GM23338 (cell line): ENCODE results near the gene XPR1. TPM values are rescaled to one million over a fixed set of nuclear protein-coding genes. Genes with fewer than 3 reads are reported as not detected.

Experiments used
- ATAC-seq: fragments of 200-7000 bp; cut with Tn5 transposase; 3 replicates; pipeline ENCODE4 v1.9.1; 2020
- DNase-seq: peaks from one replicate; pipeline ENCODE4 v3.0.0-alpha.2; 2015; ENCODE audit warnings: low spot score
- H2AFZ ChIP-seq: fragments of 200-600 bp; sonication (generic); 2 replicates; pipeline ENCODE4 v1.8.0; 2016; ENCODE audit warnings: antibody characterized with exemption, mild to moderate bottlenecking, moderate library complexity
- H3F3A ChIP-seq: fragments of 200-600 bp; sonication (generic); replicated peaks from 2 replicates; pipeline ENCODE4 v1.8.0; 2017; ENCODE audit warnings: antibody characterized with exemption, mixed run types, low read depth
- H3K27ac ChIP-seq: fragments of 200-600 bp; sonication (generic); 2 replicates; pipeline ENCODE4 v1.6.1; 2016; ENCODE audit warnings: low read depth
- H3K27me3 ChIP-seq: fragments of 200-600 bp; sonication (generic); 2 replicates; pipeline ENCODE4 v1.8.0; 2016; ENCODE audit warnings: mild to moderate bottlenecking, mixed run types, moderate library complexity; ENCODE audit not compliant: insufficient read depth
- H3K36me3 ChIP-seq: fragments of 200-600 bp; sonication (generic); 2 replicates; pipeline ENCODE4 v1.8.0; 2016; ENCODE audit warnings: mild to moderate bottlenecking; ENCODE audit not compliant: insufficient read depth
- H3K4me1 ChIP-seq: fragments of 200-600 bp; sonication (generic); 2 replicates; pipeline ENCODE4 v1.8.0; 2016; ENCODE audit warnings: mild to moderate bottlenecking, moderate library complexity; ENCODE audit not compliant: insufficient read depth
- H3K4me2 ChIP-seq: fragments of 200-600 bp; sonication (generic); 2 replicates; pipeline ENCODE4 v1.7.1; 2017; ENCODE audit warnings: mixed run types
- H3K4me3 ChIP-seq: fragments of 200-600 bp; sonication (generic); 2 replicates; pipeline ENCODE4 v1.6.1; 2016; ENCODE audit warnings: mixed run types
- H3K79me2 ChIP-seq: fragments of 200-600 bp; sonication (generic); replicated peaks from 2 replicates; pipeline ENCODE4 v1.8.0; 2017; ENCODE audit warnings: mild to moderate bottlenecking; ENCODE audit not compliant: insufficient read depth
- H3K9me2 ChIP-seq: fragments of 200-600 bp; sonication (generic); 2 replicates; pipeline ENCODE4 v1.8.0; 2017; ENCODE audit not compliant: insufficient read depth
- H4K20me1 ChIP-seq: fragments of 200-600 bp; sonication (generic); replicated peaks from 2 replicates; pipeline ENCODE4 v1.8.0; 2017; ENCODE audit warnings: mild to moderate bottlenecking; ENCODE audit not compliant: insufficient read depth
- H3K27ac Mint-ChIP-seq: 2 replicates; pipeline ENCODE4 v1.8.0; 2020; ENCODE audit warnings: inconsistent platforms, mild to moderate bottlenecking, moderate library complexity, mixed read lengths
- H3K27me3 Mint-ChIP-seq: 3 replicates; pipeline ENCODE4 v1.8.0; 2022; ENCODE audit warnings: low read depth, mild to moderate bottlenecking, moderate library complexity, mixed read lengths, inconsistent platforms; ENCODE audit not compliant: insufficient read depth, poor library complexity
- H3K36me3 Mint-ChIP-seq: 3 replicates; pipeline ENCODE4 v1.8.0; 2021; ENCODE audit warnings: low read depth, mild to moderate bottlenecking, inconsistent platforms, moderate library complexity, mixed read lengths
- H3K4me1 Mint-ChIP-seq: 3 replicates; pipeline ENCODE4 v1.8.0; 2020; ENCODE audit warnings: mild to moderate bottlenecking, inconsistent platforms, mixed read lengths
- H3K4me3 Mint-ChIP-seq: 3 replicates; pipeline ENCODE4 v1.8.0; 2021; ENCODE audit warnings: moderate library complexity, mild to moderate bottlenecking, inconsistent platforms, mixed read lengths
- H3K9me3 Mint-ChIP-seq: 3 replicates; pipeline ENCODE4 v1.8.0; 2020; ENCODE audit warnings: moderate library complexity, mild to moderate bottlenecking, inconsistent platforms, mixed read lengths
- CREB1 ChIP-seq: fragments of 250-450 bp; sonication (Bioruptor Pico); IDR thresholded peaks from 2 replicates; pipeline ENCODE4 v1.5.0; 2020; ENCODE audit warnings: low read depth, mild to moderate bottlenecking, moderate library complexity
- EZH2 ChIP-seq: fragments of 200-600 bp; sonication (generic); IDR thresholded peaks from one replicate; pipeline ENCODE4 v1.8.0; 2017; ENCODE audit warnings: antibody characterized with exemption, mild to moderate bottlenecking, low read depth; ENCODE audit not compliant: unreplicated experiment
- EZH2phosphoT487 ChIP-seq: fragments of 200-600 bp; sonication (generic); IDR thresholded peaks from one replicate; pipeline ENCODE4 v1.8.1; 2018; ENCODE audit warnings: antibody characterized with exemption; ENCODE audit not compliant: unreplicated experiment
- NANOG ChIP-seq: IDR thresholded peaks from 2 replicates; pipeline ENCODE4 v1.6.1; 2016; ENCODE audit warnings: antibody characterized with exemption, borderline replicate concordance
- POLR2AphosphoS5 ChIP-seq: IDR thresholded peaks from 2 replicates; pipeline ENCODE4 v1.6.1; 2016; ENCODE audit warnings: antibody characterized with exemption, low read depth
- STAT1 ChIP-seq: IDR thresholded peaks from one replicate; pipeline ENCODE4 v1.6.1; 2016; ENCODE audit warnings: antibody characterized with exemption; ENCODE audit not compliant: unreplicated experiment
- ZNF114 ChIP-seq: fragments of 250-450 bp; sonication (Bioruptor Pico); IDR thresholded peaks from 2 replicates; pipeline ENCODE4 v1.5.0; 2020; ENCODE audit warnings: mild to moderate bottlenecking, moderate library complexity
- ZNF331 ChIP-seq: fragments of 250-450 bp; sonication (Bioruptor Pico); IDR thresholded peaks from 2 replicates; pipeline ENCODE4 v1.5.0; 2020; ENCODE audit warnings: low read depth, mild to moderate bottlenecking, moderate library complexity
- polyA plus RNA-seq: library from polyadenylated mRNA; unstranded; fragments of >200 nt; fragmentation: Nextera tagmentation; extraction: Ambion mirVana; gene quantifications from 2 replicates; pipeline ENCODE4 v1.2.1, GENCODE V29; 2016
- total RNA-seq: library from RNA; depleted of rRNA; stranded (reverse); fragments of >200 nt; shearing (Covaris generic); gene quantifications from 2 replicates; pipeline ENCODE4 v1.2.3, GENCODE V29; 2014
- TF ChIP-seq, protein P1 (sequence below), 2 experiments: fragments of 200-600 bp in 1 of 2; sonication (generic) in 1 of 2; conservative IDR thresholded peaks; 2 replicates each; pipeline versions ENCODE4 v1.5.1 to v1.6.1; 2016 to 2017; ENCODE audit warnings: antibody characterized with exemption in 2 of 2, low read depth in 2 of 2, mild to moderate bottlenecking in 2 of 2, moderate library complexity in 1 of 2

The XPR1 gene
- total and polyA plus RNA-seq, 2 experiments from 2014 or later: 9.3 to 38.1 TPM

- no peaks in the 10 kb centered on the region for H3K36me3 ChIP-seq
- H3F3A ChIP-seq: no peaks in the 10 kb centered on the region
- Mint-ChIP-seq H3K27me3 (peaks cover 3% of the 10 kb centered on the region), H3K27ac (no peak overlapping the region), H3K4me1 (no peaks in the 10 kb centered on the region), H3K36me3 (no peaks in the 10 kb centered on the region), H3K4me3 (no peak overlapping the region), H3K9me3 (no peaks in the 10 kb centered on the region)
- H3K4me3 ChIP-seq: no peak overlapping the region
- H3K27me3 ChIP-seq: no peaks in the 10 kb centered on the region
- H3K4me2 ChIP-seq: no peak overlapping the region
- DNase-seq (no peak), ATAC-seq (no peak)
- no peaks in the 10 kb centered on the region for H4K20me1 ChIP-seq
- H3K79me2 ChIP-seq: no peaks in the 10 kb centered on the region
- TF ChIP-seq NANOG: no peak
- no peak for TF ChIP-seq EZH2phosphoT487
- TF ChIP-seq, protein P1, sequence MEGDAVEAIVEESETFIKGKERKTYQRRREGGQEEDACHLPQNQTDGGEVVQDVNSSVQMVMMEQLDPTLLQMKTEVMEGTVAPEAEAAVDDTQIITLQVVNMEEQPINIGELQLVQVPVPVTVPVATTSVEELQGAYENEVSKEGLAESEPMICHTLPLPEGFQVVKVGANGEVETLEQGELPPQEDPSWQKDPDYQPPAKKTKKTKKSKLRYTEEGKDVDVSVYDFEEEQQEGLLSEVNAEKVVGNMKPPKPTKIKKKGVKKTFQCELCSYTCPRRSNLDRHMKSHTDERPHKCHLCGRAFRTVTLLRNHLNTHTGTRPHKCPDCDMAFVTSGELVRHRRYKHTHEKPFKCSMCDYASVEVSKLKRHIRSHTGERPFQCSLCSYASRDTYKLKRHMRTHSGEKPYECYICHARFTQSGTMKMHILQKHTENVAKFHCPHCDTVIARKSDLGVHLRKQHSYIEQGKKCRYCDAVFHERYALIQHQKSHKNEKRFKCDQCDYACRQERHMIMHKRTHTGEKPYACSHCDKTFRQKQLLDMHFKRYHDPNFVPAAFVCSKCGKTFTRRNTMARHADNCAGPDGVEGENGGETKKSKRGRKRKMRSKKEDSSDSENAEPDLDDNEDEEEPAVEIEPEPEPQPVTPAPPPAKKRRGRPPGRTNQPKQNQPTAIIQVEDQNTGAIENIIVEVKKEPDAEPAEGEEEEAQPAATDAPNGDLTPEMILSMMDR (conservative IDR thresholded peaks at IDR 0.05; ENCODE audit: low read depth in 2 of 2): no peak
- TF ChIP-seq CREB1 (CRISPR knock-in tag): no peak
- H3K4me1 ChIP-seq: no peaks in the 10 kb centered on the region
- no peaks in the 10 kb centered on the region for H3K9me2 ChIP-seq
- H3K27ac ChIP-seq: no peak overlapping the region
- no peak overlapping the region for H2AFZ ChIP-seq
These were observed 31.5 kb upstream of the XPR1 start for GRCh38 chr1:180600343-180600742.

- peaks cover 3% of the 10 kb centered on the region; the same call in 1 of the 3 replicates for H3K4me1 Mint-ChIP-seq
- H3K27ac ChIP-seq: no peak overlapping the region
- H3K79me2 ChIP-seq: no peaks in the 10 kb centered on the region
- no peaks in the 10 kb centered on the region for H3K4me1 ChIP-seq
- H3K4me3 ChIP-seq: no peak overlapping the region
- TF ChIP-seq ZNF114 (CRISPR knock-in tag) (no peak), EZH2 (no peak)
- no peak overlapping the region for H3K4me3 Mint-ChIP-seq
- no peaks in the 10 kb centered on the region for H3K36me3 Mint-ChIP-seq
- no peaks in the 10 kb centered on the region for H4K20me1 ChIP-seq
- H2AFZ ChIP-seq: no peak overlapping the region
- no peaks in the 10 kb centered on the region for H3F3A ChIP-seq
- H3K36me3 ChIP-seq: no peaks in the 10 kb centered on the region
- H3K9me2 ChIP-seq: no peaks in the 10 kb centered on the region
- H3K27me3 ChIP-seq: no peaks in the 10 kb centered on the region
- no peak for DNase-seq
- no peak overlapping the region for H3K27ac Mint-ChIP-seq
- H3K4me2 ChIP-seq: no peak overlapping the region
- H3K27me3 Mint-ChIP-seq: peaks cover 3% of the 10 kb centered on the region
- no peaks in the 10 kb centered on the region for H3K9me3 Mint-ChIP-seq
- ATAC-seq: no peak
These were observed 30.3 kb upstream of the XPR1 start for GRCh38 chr1:180601512-180601911.

GRCh38 chr1:180603223-180603849 lies 28.5 kb upstream of the XPR1 start:
- no peak overlapping the region for H2AFZ ChIP-seq
- H3K4me2 ChIP-seq: no peak overlapping the region
- DNase-seq (no peak), ATAC-seq (no peak)
- Mint-ChIP-seq H3K9me3 (no peaks in the 10 kb centered on the region), H3K27me3 (peaks cover 3% of the 10 kb centered on the region), H3K4me3 (no peak overlapping the region), H3K36me3 (no peaks in the 10 kb centered on the region), H3K4me1 (peaks cover 3% of the 10 kb centered on the region; the same call in 1 of the 3 replicates), H3K27ac (no peak overlapping the region)
- H3K27ac ChIP-seq: no peak overlapping the region
- no peaks in the 10 kb centered on the region for H3K36me3 ChIP-seq
- H3K79me2 ChIP-seq: no peaks in the 10 kb centered on the region
- no peaks in the 10 kb centered on the region for H3F3A ChIP-seq
- no peaks in the 10 kb centered on the region; the same call in 1 of the 2 replicates for H3K9me2 ChIP-seq
- no peaks in the 10 kb centered on the region for H3K4me1 ChIP-seq
- H4K20me1 ChIP-seq: no peaks in the 10 kb centered on the region
- no peaks in the 10 kb centered on the region for H3K27me3 ChIP-seq
- no peak overlapping the region for H3K4me3 ChIP-seq
- TF ChIP-seq NANOG (no peak), STAT1 (no peak), ZNF114 (CRISPR knock-in tag) (no peak), ZNF331 (CRISPR knock-in tag) (no peak), POLR2AphosphoS5 (no peak), CREB1 (CRISPR knock-in tag) (no peak), EZH2phosphoT487 (no peak), EZH2 (no peak)
